ENCODE results near the gene DERA.
A peak's percentile ranks its signal among the peaks of the same experiment; 100 is the strongest.
"Not testable (repeated sequence)": the region's sequence is repeated elsewhere in the genome, so short reads cannot be mapped to it uniquely, and the experiment has no call there.

The DERA gene

DNA sequence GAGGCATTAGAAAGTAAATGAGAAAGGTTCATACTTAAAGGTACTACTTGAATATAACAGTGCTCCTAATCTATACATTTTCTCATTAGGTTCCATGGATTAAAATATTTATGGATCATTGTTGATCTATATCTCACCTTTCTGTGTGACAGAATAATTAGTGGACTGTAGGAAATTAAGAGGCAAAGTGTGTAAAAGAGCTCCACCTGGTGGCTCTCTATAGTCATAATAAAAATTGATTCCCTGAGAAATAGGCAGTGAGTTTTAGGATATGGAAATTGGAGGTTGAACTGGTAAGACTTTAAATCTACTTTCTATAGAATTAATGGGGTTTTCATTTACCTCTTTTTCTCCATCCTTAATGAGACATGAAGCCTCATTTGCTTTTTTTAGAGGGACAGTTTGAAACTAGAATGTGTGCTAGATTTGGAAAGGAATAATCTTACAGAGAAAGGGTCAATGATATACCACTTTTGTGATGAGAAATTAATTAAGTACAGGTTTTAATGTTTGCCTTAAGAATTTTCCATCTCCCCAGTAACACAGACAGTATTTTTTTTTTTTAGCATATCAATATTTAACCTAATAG lies 11.8 kb upstream of the DERA start:
- FAIRE-seq (no peak), DNase-seq (ENCODE audit: insufficient read length, low spot score) (no peak)

DNA sequence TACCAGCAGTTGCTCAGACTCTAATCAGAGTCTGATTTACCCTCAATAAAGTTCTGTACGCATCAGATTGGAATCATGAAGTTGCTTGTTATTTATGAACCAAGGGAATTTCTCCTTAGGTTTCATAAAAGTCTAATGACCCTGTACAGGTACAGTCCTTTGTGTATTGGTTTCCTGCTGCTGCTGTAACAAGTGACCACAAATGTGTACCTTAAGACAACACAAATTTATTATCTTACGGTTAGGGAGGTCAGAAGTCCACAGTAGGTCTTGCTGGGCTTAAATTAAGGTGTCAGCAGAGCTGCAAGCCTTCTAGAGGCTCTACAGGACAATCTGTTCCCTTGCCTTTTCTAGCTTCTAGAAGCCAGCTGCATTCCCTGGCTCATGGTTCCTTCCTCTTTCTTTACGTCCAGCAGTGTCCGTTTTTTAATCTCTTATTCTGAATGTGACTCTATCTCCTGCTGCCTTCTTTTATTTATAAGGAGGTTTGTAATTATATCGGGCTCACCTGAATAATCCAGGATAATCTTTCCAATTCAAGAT lies 6.7 kb upstream of the DERA start:
- FAIRE-seq: no peak

DNA sequence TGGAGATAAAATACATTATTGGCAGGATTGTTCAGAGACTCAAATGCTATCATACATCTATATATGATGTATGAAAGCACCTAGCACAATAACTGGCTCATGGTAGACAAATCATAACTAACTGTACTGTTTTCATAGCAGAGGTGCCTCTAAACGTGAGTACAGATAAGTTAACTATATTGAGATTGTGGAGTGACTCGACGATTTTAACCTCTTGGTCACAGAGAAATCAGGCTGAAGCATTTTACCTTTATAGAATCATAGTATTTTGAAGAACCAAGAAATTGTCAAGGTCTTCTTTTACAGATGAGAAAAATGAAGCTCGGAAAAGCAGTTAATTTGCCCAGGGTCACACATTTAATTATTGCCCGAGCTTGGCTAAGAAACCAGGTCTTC lies 666 bp upstream of the DERA start:
- no peak for FAIRE-seq
- DNase-seq (ENCODE audit: insufficient read length, low spot score): no peak

More for the DNA sequence above, 6.7 kb upstream of the DERA start:
- DNase-seq (ENCODE audit: insufficient read length, low spot score): no peak

DNA sequence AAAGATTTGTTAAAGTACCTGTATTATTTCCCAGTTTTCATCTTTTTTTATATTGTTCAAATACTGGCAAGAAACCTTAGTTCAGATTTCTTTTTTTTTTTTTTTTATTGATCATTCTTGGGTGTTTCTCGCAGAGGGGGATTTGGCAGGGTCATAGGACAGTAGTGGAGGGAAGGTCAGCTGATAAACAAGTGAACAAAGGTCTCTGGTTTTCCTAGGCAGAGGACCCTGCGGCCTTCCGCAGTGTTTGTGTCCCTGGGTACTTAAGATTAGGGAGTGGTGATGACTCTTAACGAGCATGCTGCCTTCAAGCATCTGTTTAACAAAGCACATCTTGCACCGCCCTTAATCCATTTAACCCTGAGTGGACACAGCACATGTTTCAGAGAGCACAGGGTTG lies 799 bp downstream of the DERA start:
- not testable (repeated sequence) for FAIRE-seq

DNA sequence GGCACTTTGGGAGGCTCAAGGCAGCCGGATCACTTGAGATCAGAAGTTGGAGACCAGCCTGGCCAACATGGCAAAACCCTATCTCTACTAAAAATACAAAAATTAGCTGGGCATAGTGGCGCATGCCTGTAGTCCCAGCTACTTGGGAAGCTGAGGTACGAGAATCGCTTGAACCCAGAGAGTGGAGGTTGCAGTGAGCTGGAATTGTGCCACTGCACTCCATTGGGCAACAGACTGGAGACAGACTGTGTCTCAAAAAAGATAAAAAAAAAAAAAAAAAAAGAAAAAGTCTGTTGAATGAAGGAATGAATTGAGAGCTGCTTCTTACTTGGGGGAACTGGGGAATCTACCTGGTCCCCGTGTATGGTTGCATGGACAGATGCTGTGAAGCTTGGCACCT lies 3.0 kb downstream of the DERA start:
- not testable (repeated sequence) for DNase-seq (ENCODE audit: insufficient read length, low spot score); FAIRE-seq

More for the DNA sequence above, 799 bp downstream of the DERA start:
- not testable (repeated sequence) for DNase-seq (ENCODE audit: insufficient read length, low spot score)

DNA sequence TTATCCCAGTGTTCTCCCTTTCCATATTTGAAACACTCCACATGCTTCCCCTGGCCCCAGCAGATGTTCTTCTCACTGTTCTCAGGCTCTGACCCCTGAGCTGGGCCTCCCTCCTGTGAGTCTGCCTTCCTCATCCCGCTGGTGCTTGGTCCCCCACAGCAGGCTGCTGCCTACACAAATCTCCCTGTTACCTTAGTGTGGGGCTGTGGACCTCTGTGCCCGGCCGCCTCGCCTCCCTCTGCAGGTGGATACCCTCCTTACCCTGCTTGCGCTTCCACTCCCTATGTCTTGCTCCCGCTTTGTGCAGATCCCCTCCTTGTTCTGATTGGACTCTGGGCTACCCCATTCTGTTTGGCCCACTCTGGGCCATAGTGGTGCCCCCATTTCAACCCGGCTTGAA lies 6.9 kb downstream of the DERA start:
- DNase-seq (ENCODE audit: insufficient read length, low spot score) (no peak), FAIRE-seq (no peak)

DNA sequence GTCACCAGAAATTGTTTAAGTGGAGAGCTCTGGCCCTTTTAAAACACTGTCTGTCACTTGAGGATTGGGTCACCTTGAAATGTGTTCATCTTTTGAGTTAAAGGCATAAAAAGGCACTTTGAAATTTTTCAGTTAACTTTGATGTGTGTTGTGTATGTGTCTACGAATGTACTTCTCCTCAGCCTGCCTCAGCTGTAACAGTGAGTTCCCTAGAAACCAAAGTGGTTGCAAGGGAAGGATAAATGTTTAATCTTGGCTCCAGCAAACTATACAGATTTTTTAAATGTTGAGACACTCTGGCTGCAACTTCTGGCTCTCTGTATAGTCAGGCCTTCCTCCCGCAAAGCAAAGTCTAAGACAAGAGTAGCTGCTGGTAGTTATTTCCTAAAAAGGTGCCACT lies 8.3 kb downstream of the DERA start:
- DNase-seq (ENCODE audit: insufficient read length, low spot score) (no peak), FAIRE-seq (no peak)

DNA sequence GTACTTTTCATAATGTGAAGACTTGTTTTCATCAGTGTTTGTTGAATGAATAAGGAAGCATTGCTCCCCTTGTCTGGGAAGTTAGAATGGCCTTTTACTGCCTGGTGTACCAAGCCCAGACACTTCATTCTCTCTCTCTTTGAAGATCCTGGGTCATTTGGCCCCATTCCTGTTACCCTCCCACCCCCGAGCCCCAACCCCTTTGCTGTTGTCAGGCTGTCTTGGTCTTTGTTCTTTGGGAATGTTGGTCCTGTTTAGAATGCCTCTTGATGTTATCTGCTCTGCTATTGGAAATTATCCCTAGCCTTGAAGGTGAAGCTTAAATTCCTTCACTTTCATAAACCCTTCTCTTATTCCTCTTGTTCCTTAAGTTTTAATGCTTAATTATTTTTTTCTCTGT lies 13.8 kb downstream of the DERA start:
- FAIRE-seq: no peak
- no peak for DNase-seq (ENCODE audit: insufficient read length, low spot score)

DNA sequence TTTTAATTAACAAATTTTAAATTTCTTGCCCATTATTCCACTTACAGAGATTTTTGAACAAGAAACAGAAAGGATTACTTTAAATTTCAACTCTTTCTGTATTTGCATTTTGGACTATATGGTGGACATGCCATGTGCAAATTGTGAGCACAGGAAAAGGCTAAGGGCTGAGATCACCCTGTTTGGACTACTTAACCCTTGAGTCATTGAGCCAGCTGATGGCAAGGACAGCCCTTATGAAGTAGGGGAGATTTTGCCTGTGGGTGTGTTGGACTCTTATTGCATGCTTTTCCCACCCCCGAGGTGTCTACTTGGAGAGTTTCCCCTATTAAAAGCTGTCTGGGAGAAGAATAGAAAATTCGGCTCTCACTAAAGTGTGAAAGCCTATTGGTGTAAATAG lies 17.2 kb downstream of the DERA start:
- DNase-seq (ENCODE audit: insufficient read length, low spot score) (peak; percentile 27), FAIRE-seq (no peak)

DNA sequence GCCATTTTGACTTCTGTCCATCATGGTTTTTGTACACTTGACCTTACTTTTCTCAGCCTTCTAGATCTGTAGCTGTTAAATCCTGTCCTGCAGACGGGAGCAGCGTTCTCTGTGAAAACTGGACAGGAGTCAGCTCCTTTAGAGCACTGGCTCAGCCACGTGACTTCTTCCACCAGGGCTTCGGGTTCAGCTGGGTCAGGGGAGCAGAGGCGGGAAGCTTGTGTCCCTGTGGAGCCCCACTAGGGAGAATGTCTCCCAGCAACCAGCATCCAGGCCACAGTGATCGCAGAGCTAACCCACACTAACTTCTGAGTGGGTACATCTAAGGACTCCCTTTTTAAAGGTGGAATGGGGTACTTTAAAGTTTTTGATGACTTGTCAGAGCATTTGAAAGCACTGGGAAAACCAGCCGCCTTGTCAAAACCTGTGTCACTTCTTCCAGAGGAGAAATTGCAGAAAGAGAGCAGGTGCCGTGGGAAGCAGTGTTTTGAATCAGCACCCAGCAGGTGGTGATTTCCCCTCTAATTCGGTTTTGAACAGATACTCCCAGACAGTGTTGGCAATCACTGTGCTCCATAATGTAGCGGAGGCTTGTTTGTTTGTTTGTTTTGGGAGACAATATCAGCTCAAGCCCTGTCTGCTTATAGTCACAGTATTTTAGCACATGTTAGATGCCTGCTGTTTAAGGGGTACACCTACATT lies 17.9 kb downstream of the DERA start:
- FAIRE-seq (no peak), DNase-seq (ENCODE audit: insufficient read length, low spot score) (no peak)

DNA sequence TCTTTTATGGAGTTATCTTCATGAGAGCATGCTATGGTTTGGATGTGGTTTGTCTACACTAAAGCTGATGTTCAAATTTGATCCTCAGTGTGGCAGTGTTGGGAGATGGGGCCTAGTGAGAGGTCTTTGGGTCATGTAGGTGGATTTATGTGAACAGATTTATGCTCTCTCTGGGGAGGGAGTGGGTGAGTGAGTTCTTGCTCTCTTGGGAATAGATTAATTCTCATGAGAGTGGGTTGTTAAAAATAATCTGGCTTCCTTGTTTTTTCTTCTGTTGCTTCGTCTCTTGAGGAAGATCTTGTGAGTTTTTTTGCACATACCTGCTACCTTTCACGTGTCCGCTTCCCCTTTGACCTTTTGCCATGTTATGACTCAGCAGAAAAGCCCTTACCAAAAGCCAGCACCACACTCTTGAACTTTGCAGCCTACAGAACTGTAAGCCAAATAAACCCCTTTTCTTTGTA lies 20.5 kb downstream of the DERA start:
- DNase-seq (ENCODE audit: insufficient read length, low spot score) (no peak), FAIRE-seq (no peak)

DNA sequence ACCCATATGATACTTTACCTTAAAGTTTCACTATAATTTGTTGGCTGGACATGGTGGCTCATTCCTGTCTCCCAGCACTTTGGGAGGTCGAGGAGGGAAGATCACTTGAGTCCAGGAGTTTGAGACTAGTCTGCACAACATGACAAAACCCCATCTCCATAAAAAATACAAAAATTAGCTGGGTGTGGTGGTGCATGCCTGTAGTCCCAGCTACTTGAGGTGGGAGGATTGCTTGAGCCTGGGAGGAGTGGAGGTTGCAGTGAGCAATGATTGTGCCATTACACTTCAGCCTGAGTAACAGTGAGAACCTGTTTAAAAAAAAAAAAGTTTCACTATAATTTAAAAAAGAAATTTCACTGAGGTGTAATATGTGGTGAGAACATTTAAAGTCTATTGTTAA lies 21.2 kb downstream of the DERA start:
- FAIRE-seq (no peak), DNase-seq (ENCODE audit: insufficient read length, low spot score) (no peak)

DNA sequence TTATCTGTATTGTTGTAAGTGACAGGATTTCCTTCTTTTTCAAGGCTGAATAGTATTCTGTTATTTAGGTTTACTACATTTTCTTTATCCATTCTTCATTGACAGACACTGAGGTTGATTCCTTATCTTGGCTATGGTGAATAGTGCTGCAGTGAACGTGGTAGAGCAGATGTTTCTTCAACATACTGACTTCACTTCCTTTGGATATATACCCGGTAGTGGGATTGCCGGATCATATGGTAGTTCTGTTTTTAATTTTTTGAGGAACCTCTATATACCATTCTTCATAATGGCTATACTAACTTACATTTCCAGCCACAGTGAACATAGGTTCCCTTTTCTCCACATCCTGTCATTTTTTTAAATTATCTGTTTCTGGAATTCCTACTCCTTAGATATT lies 21.8 kb downstream of the DERA start:
- no peak for DNase-seq (ENCODE audit: insufficient read length, low spot score)
- no peak for FAIRE-seq

DNA sequence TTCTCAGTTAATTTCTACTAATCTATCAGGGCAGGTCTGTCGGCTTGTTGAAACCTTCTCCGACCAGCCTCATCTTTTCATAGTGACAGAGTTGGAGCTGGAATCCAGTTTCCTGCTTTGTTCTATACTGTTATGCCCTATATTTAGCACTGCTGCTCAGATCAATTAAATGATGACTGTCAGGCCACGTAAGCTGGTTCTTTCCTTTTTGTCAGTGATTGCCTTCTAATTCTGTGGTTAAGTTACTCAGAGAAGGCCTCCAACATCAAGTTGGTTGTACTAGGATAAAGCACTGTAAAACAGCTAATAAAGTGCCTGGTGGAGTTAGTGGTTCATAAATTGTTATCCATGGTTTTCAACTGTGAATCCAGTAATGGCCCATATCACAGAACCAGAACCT lies 22.6 kb downstream of the DERA start:
- DNase-seq (ENCODE audit: insufficient read length, low spot score) (no peak), FAIRE-seq (no peak)

DNA sequence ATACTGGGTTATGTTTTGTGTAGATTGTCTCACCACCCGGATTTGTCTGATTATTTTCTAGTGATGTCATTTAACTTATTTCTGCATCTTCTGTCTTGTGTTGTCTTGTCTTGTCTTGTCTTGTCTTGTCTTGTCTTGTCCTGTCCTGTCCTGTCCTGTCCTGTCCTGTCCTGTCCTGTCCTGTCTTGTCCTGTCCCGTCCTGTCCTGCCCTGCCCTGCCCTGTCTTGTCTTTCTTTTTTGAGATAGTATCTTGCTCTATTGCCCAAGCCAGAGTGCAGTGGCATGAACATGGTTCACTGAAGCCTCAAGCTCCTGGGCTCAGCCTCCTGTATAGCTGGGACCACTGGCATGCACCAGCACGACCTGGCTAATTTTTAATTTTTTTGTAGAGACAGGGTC lies 25.6 kb downstream of the DERA start:
- no peak for FAIRE-seq
- no peak for DNase-seq (ENCODE audit: insufficient read length, low spot score)

DNA sequence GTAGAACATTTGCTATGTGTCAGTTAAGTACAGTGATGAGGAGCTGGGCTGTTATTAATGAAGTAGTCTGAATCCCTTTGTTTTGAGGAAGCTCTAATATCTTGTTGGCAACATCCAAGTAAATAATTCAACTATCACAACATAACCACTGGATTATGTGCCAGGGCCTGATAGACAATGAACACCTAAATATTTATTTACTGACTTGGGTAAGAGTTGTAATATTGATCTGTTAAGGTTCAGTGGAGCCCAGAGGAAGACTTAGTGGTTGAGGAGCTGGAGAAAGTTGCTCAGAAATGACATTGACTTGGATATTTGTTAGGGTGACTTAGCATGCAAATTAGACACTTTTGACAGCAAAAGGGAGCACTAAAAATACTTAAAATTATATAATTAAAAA lies 26.8 kb downstream of the DERA start:
- DNase-seq (ENCODE audit: insufficient read length, low spot score) (no peak), FAIRE-seq (no peak)

DNA sequence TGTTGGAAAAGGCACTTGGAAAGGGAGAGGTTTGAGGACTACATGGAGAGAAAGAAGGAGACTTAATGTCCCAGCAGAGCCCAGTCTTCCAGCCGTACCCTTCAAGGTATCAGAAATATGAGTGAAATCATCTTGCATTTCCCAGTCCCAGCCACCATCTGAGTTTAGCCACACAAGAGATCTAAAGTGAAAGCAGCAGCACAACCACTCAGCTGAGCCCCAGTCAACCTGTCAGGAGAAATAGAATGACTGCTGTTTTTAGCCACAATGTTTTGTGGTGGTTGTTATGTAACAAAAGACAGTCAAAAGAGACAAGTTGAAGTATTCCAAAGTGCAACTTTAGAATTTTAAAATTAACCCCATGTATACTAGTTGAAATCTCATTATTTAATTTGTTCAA lies 28.0 kb downstream of the DERA start:
- DNase-seq (ENCODE audit: insufficient read length, low spot score): no peak
- no peak for FAIRE-seq

DNA sequence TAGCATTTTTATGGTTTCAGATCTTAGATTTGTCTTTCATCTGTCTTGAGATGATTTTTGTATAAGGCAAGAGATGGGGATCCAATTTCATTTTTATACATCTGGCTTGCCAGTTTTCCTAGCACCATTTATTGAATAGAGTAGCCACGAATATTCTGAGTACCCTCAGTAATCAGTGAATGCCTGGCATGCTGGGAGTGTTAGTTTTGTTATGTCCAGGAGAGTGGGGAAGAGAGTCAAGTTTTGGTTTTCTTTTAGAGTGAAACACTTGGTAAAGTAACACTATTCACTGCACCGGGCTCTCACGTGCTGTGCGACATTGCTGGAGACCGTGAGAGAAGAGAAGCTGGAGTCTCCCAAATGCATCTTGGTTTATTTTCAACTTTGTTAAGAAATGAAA lies 31.3 kb downstream of the DERA start:
- no peak for DNase-seq (ENCODE audit: insufficient read length, low spot score)
- FAIRE-seq: no peak

DNA sequence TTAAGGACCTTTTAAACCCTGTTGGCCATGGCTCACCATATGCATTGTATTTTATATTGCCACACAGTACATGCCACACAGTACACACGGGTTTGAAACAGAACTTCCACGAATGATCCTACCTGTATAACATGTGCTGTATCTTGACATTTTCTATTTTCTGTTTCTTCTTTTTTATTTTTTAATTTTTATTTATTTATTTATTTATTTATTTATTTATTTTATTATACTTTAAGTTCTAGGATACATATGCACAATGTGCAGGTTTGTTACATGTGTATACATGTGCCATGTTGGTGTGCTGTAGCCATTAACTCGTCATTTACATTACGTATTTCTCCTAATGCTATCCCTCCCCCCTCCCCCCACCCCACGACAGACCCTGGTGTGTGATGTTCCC lies 32.4 kb downstream of the DERA start:
- FAIRE-seq; DNase-seq (ENCODE audit: insufficient read length, low spot score): not testable (repeated sequence)

DNA sequence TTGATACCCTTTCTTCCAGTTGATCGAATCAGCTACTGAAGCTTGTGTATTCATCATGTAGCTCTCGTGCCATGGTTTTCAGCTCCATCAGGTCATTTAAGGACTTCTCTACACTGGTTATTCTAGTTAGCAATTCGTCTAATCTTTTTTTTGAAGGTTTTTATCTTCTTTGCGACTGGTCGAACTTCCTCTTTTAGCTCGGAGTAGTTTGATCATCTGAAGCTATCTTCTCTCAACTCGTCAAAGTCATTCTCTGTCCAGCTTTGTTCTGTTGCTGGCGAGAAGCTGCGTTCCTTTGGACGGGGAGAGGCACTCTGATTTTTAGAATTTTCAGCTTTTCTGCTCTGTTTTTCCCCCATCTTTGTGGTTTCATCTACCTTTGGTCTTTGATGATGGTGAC lies 37.3 kb downstream of the DERA start:
- FAIRE-seq; DNase-seq (ENCODE audit: insufficient read length, low spot score): not testable (repeated sequence)

DNA sequence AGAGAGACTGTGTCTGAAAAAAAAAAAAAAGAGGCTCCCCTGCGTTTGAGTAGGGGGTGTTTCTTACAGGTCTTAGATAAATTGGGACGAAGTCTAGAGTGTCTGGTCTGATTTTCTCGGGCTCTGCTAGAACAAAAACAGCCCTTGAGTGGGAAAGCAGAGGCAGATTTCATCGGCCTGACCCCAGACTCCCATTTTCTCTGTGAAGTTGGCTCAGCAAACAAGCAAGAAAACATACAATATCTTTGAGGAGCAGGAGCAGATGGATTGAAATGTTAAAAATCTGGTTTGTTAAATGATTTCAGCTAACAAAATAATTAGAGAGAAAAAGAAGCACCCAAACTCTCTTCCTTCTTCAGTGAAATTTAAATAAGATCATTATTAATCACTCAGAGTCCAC lies 44.1 kb downstream of the DERA start:
- no peak for DNase-seq (ENCODE audit: insufficient read length, low spot score)

DNA sequence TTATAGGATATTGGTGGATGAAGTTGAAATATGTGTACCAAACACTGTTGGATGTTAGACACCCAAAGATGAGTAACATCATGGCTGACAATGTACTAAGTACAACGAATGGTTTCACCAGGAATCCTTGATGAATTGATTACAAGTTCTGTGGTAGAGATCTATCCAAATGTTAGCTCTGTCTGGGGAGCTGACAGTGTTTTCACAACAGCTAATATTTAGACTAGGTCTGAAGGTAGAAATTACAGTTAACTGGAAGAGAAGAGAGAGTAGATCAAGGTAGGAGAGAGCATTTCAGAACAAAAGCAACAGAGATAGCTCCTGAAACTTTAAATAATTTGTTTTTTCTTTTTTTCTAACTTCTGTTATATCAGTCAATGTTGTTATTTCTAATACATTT lies 44.9 kb downstream of the DERA start:
- DNase-seq (ENCODE audit: insufficient read length, low spot score) (no peak), FAIRE-seq (no peak)

More for the DNA sequence above, 44.1 kb downstream of the DERA start:
- FAIRE-seq: no peak

Measured in HTR-8/SVneo (cell line).